A673 (cell line): Measurements from ENCODE around the gene TEX14.

Source experiments
- CTCF ChIP-seq: fragments of 300-800, 200-600 bp; sonication (generic); conservative IDR thresholded peaks from 2 replicates; pipeline ENCODE4 v1.5.1; 2017; ENCODE audit warnings: low read depth, mild to moderate bottlenecking, antibody characterized with exemption, low read length, moderate library complexity, mixed read lengths
- EZH2 ChIP-seq: fragments of 200-600 bp; sonication (generic); IDR thresholded peaks from 2 replicates; pipeline ENCODE4 v1.6.1; 2017; ENCODE audit warnings: borderline replicate concordance, low read depth, mild to moderate bottlenecking, mixed read lengths, antibody characterized with exemption, low read length; ENCODE audit not compliant: poor library complexity, severe bottlenecking

- TF ChIP-seq CTCF (no peak), EZH2 (no peak)
Measured at GRCh38 chr17:58703916-58704286, 12.1 kb upstream of the TEX14 start.
